NCI-H1436 (cell line): ENCODE measurements around the gene SENP3.

Experiments
- DNase-seq: peaks from one replicate; lab custom pipeline; 2025; lab: John Stamatoyannopoulos, UW

Gene SENP3

DNA sequence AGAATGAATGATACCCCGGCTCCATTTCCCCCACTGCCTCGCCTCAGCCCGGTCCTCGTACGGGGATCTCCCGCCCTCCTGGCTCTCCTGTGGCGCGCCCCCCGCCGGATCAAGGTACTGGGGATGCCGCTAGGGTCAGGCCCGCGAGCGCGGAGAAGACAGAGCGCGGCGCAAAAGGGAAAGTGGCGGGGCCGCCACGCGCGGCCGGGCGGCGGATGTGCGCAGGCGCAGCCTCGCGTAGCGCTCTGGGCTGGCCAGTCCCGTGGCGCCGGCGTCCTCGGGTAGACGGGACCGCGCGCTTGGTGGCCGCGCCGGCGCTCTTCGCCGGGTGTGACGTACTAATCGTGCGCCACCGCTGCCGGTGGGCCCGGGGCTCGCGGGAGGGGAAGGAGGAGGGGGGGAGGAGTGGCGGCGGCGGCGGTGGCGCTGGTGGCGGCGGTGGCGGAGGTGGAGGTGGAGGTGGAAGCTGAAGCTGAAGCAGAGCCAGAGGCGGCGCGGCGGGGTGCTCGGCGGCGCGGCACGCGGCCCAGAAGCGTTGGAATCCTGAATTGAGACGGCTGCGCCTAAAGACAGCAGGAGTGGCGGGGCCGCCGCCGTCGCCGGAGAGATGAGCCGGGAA is at the start of gene SENP3:
SENP3 (plus strand) TSS at position 331 of the 619 bp plus-strand sequence. CDS start 1,158 bp downstream, outside the sequence.
- peak; percentile 88 for DNase-seq

GRCh38 chr17:7512105-7512504 is 49.6 kb upstream of the SENP3 start:
- DNase-seq, result no peak

GRCh38 chr17:7512824-7513540 is 48.7 kb upstream of the SENP3 start:
- DNase-seq, result no peak

DNA sequence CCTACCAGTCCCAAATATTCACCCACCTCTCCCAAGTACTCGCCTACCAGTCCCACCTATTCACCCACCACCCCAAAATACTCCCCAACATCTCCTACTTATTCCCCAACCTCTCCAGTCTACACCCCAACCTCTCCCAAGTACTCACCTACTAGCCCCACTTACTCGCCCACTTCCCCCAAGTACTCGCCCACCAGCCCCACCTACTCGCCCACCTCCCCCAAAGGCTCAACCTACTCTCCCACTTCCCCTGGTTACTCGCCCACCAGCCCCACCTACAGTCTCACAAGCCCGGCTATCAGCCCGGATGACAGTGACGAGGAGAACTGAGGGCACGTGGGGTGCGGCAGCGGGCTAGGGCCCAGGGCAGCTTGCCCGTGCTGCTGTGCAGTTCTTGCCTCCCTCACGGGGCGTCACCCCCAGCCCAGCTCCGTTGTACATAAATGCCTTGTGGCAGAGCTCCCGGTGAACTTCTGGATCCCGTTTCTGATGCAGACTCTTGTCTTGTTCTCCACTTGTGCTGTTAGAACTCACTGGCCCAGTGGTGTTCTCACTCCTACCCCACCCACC is 47.8 kb upstream of the SENP3 start:
- no peak for DNase-seq

DNA sequence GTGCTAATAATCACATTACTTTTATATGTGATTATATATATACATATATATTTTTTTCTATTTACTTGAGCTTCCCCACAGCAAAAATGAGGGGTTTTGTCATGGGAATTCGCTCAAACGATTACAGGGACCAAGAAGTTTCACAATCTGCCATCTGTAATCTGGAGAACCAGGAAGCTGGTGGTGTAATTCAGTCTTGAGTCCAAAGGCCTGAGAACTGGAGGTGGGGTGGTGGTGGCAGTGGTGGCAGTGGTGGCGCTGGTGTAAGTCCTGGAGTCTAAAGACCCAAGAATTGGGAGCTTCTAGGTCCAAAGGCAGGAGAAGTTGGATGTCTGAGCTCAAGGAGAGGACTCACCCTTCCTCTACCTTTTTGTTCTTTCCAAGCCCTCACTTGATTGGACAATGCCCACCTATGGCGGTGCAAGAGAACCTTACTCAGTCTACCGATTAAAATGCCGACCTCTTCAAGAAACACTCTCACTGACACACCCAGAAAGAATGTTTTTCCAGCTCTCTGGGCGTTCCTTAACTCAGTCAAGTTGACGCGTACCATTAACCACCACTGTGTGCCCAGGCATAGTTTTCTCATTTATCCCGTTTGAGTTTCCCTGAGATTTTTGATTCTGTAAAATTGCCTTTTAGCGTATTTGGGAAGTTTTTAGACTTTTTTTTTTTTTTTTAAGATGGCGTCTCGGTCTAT is 45.7 kb upstream of the SENP3 start:
- no peak for DNase-seq

DNA sequence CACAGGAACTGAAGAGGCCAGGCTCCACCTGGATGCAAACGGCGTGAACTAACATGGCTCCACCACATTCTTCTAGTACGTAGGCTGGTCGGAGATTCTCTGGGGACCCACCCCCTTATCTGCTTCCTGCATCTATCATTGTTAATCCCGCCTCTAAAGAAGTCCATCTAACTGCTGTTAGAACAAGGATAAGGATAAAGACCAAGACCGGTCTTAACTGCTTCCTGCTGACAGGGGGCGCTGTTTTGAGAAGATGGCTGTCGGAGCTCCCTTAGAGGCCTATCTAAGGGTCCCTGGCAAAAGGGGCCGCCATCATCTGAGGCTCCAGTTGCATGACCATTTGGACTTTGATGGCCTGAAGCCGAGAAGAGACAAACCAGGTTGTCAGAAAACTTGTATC is 38.7 kb upstream of the SENP3 start:
- DNase-seq, result no peak

GRCh38 chr17:7528842-7529241 is 32.9 kb upstream of the SENP3 start:
- DNase-seq, result no peak

- no peak for DNase-seq
Observed at GRCh38 chr17:7530023-7530900, 31.5 kb upstream of the SENP3 start.

GRCh38 chr17:7538050-7538449 is 23.7 kb upstream of the SENP3 start:
- no peak for DNase-seq

DNA sequence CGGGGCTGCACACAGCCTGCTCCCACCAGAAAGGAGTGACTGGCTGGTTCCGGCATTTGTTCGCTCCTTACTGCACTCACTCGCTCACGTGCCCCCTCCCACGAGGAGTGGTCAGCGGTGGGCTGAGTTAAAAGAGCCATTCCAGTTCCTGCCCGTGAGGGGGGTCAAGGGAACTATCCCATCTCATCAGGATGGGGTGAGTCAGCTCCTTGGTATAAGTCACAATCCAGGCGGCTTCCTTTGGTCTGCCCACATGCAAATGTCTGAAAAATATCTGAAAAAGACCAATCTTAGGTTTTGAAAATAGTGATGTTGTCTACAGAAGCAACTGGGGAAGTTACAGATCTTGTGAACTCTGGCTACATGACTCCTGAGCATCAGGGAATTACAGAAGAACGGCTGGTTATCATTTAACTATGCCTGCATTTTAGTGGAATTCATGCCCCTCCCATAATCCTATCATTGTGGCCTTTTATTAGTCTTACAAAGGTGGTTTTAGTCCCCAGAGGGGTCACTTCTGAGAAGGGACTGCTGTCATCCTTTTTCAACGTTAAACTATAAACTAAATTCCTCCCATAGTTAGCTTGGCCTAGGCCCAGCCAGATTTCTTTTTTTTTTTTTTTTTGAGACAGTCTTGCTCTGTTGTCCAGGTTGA is 22.7 kb upstream of the SENP3 start:
- no peak for DNase-seq

- no peak for DNase-seq
Observed at GRCh38 chr17:7541074-7541621, 20.6 kb upstream of the SENP3 start.

- DNase-seq, result no peak
Observed at GRCh38 chr17:7544911-7545310, 16.8 kb upstream of the SENP3 start.

DNA sequence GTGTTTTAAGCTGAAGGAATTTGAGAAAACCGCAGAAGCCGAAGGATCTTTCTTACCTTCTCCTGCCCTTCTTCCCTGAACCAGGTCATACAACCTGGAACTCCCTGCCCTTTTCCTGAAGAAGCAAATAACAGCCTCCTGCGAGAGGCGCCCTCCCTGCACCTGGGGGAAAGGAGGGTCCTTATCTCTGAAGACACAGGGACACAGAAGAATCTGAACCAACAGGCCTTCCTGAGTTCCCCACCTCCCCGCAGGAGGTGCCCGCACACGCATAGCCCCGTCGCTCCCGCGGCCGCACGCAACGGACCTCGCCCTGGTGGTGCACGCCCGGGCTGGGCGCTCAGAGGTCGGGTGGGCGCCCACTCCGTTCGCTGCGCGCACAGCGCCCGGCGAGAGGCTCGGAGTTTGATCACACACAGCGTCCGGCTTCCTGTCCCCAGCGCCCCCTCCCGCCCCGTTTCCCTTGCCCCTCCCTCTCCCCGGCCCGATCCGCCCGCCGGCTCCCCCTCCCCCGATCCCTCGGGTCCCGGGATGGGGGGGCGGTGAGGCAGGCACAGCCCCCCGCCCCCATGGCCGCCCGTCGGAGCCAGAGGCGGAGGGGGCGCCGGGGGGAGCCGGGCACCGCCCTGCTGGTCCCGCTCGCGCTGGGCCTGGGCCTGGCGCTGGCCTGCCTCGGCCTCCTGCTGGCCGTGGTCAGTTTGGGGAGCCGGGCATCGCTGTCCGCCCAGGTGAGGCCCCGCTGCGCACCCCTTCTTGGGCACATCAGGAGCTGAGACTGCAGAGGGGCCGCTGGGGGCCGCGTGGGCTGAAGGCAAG is 12.9 kb upstream of the SENP3 start, which contains the start of gene TNFSF12:
TNFSF12 (plus strand) TSS at position 474 of the 816 bp plus-strand sequence; CDS start at position 570, 96 bp downstream.
- no peak for DNase-seq

- no peak for DNase-seq
Observed at GRCh38 chr17:7549401-7550055, 12.2 kb upstream of the SENP3 start.

DNA sequence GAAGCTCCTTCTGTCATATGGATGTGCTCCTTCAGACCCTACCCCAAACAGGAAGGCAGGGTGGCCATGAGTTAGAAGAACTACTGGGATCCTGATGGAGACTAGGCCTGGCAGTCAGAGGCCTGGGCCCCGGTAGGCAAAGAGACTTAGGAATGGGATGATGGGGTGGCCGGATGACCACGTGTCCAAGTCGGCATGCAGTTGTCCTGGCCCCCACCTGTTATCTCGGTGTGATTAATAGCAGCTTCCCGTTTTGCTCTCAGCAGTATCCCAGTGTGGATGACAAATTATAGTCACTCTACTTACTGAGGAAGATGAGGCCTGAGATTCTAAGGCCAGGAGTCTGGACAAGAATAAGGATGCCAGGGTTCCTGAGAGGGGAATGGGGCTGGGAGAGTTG is 11.4 kb upstream of the SENP3 start:
- no peak for DNase-seq

DNA sequence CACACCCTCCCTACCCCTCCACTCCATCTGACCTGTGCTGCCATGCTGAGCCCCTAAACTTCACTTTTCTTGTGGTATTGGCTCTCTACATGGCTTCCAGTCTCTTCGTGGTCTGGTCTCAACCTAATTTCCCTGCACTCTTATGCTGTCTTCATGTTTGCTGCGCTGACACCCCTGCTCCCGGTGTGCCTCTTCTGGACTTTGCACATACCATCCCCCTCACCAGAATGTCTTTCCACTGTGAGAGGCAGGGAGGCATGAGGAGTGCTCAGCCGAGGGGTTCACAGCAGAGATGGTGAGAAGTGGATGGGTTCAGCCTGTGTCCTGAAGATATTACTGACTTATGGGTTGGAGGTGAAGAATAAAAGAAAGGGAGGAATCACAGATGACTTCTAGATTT is 10.3 kb upstream of the SENP3 start:
- no peak for DNase-seq

GRCh38 chr17:7552621-7553051 is 9.1 kb upstream of the SENP3 start:
- DNase-seq, result no peak

GRCh38 chr17:7553356-7553755 is 8.4 kb upstream of the SENP3 start:
- no peak for DNase-seq

- DNase-seq, result no peak
Observed at GRCh38 chr17:7555320-7555948, 6.3 kb upstream of the SENP3 start.
